ENCODE results near the gene CIZ1. TPM values are rescaled to one million over a fixed set of nuclear protein-coding genes. Genes with fewer than 3 reads are reported as not detected.

The CIZ1 gene
- total and polyA plus RNA-seq, 2 donors = 23.6 to 95.8 TPM

GRCh38 chr9:128206916-128207910 lies 15.8 kb upstream of the CIZ1 start:
- WGBS = 77% methylated on average over 15 of the region's 15 CpGs
- no peak for DNase-seq (ENCODE audit: extremely low spot score)
- H3K4me1 ChIP-seq (ENCODE audit: insufficient read depth) = no peaks in the 10 kb centered on the region
- H3K4me3 ChIP-seq (ENCODE audit: low read depth, low read length) = no peak overlapping the region
- no peaks in the 10 kb centered on the region for H3K36me3 ChIP-seq (ENCODE audit: insufficient read depth)
- H3K27ac ChIP-seq (ENCODE audit: low read depth) = no peak overlapping the region

DNA sequence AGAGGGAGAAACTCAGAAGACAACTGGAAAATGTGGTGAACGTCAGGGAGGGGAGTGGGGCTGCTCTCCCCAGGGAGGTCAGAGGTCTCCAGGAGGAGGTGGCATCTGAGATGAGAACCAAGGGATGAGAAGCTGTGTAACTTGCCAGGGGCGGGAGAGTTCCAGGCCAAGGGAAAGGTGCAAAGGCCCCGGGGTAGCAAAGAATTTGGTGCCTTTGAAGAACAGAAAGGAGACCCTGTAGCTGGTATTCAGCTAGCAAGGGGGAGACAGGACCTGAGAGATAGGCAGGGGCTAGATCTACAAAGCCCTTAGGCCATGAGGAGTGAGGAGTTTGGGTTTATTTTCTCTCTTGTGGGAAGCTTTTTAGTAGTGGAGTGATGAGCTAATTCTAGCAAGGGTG lies 15.1 kb upstream of the CIZ1 start:
- H3K27ac ChIP-seq (ENCODE audit: low read depth) = no peak overlapping the region
- 86% methylated on average over 3 of the region's 3 CpGs for WGBS
- H3K4me1 ChIP-seq (ENCODE audit: insufficient read depth) = no peaks in the 10 kb centered on the region

DNA sequence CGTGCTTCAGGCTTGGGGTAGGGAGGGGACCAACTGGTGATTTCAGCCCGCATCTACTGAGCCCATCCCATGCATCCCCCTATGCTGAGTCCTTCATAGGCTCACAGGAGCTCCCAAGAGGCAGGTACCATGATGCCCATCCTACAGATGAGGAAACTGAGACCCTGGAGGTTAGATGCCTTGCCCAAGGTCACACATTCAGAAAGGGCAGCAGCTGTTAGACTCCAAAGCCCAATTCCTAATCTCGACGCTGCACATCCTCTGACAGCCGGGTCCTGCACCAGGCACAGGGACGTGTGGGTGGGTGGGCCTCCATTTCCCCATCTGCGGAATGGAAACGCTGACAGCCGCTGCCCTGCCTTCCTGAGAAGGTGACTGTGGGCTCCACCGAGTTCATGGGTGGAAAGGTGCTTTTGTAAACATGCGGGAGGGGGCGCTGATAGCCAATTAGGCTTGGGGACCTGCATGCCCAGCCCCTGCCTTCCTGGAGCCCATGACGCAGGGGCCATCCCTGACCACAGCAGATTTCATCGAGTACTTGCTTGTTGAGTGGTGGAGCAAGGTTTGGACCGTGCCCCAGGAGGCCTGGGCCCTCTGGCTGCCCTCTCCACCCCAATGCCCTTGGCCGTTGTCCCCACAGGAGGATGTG lies 14.0 kb upstream of the CIZ1 start:
- no peaks in the 10 kb centered on the region for H3K36me3 ChIP-seq (ENCODE audit: insufficient read depth)
- no peaks in the 10 kb centered on the region for H3K4me1 ChIP-seq (ENCODE audit: insufficient read depth)
- DNase-seq (ENCODE audit: extremely low spot score) = no peak
- no peak overlapping the region for H3K27ac ChIP-seq (ENCODE audit: low read depth)
- WGBS = 86% methylated on average over 16 of the region's 16 CpGs
- no peak overlapping the region for H3K4me3 ChIP-seq (ENCODE audit: low read depth, low read length)

More for the DNA sequence above, 15.1 kb upstream of the CIZ1 start:
- Histone ChIP-seq H3K4me3 (ENCODE audit: low read depth, low read length) (no peak overlapping the region), H3K36me3 (ENCODE audit: insufficient read depth) (no peaks in the 10 kb centered on the region)
- no peak for DNase-seq (ENCODE audit: extremely low spot score)

GRCh38 chr9:128204858-128205257 lies 13.5 kb upstream of the CIZ1 start:
- no peaks in the 10 kb centered on the region for H3K36me3 ChIP-seq (ENCODE audit: insufficient read depth)
- DNase-seq (ENCODE audit: extremely low spot score) = no peak
- H3K27ac ChIP-seq (ENCODE audit: low read depth) = no peak overlapping the region
- H3K4me1 ChIP-seq (ENCODE audit: insufficient read depth) = no peaks in the 10 kb centered on the region
- no peak overlapping the region for H3K4me3 ChIP-seq (ENCODE audit: low read depth, low read length)
- 68% methylated on average over 7 of the region's 7 CpGs for WGBS

DNA sequence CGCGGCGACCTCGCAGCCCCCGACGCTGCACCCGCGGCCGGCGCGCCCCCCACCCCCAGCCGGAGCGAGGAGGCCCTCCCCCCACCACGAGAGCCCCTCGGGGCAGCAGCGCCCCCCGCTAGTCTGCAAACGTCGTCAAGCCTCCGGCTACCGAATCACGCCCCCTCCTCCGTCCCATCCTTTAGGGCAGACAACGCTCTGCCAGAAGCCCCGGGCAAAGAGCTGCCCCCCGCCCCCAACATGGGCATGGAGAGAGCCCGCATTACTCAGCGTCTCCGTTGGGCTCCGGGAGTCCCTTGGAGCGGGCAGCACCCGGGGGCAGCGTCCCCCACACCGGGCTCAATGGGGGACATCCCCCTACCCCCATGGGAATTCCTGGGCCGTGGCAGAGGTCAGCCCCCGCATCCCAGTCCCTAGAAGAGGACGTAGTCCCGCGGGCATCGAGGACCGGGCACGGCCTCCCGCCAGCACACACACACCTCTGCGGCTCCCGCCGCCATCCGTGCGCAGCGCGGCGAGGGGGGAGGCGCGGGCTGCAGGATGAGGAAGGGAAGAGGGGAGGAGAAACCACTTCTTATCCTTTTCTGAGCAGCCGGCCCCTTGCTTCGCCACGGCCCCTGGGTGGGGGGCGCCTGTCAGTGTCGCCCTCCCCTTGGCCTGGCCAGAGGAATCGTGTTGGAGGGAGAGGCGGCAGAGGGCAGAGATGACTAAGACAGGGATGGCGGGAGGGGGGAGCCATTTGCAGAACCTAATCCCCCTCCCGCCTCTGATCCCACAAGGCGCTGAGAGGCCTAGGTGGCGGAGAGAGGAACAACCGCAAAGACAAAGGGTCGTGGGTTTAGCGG lies 12.6 kb upstream of the CIZ1 start:
- no peak for DNase-seq (ENCODE audit: extremely low spot score)

GRCh38 chr9:128203024-128203706 lies 11.8 kb upstream of the CIZ1 start, which contains the start of gene DNM1:
TSS of gene DNM1 (plus strand) at chr9:128203379. CDS start at chr9:128203471, 92 bp downstream.
- Histone ChIP-seq H3K4me1 (ENCODE audit: insufficient read depth) (no peaks in the 10 kb centered on the region), H3K4me3 (ENCODE audit: low read depth, low read length) (peak within 1 kb of the TSS; percentile 64), H3K27ac (ENCODE audit: low read depth) (no peak within 1 kb of the TSS), H3K36me3 (ENCODE audit: insufficient read depth) (no peaks in the 10 kb centered on the region)
- under 1% methylated on average over 72 of the region's 72 CpGs for WGBS
- DNase-seq (ENCODE audit: extremely low spot score) = no peak

More for the DNA sequence above, 12.6 kb upstream of the CIZ1 start:
- Histone ChIP-seq H3K4me1 (ENCODE audit: insufficient read depth) (no peaks in the 10 kb centered on the region), H3K27ac (ENCODE audit: low read depth) (no peak overlapping the region), H3K4me3 (ENCODE audit: low read depth, low read length) (peak overlapping the region; percentile 64), H3K36me3 (ENCODE audit: insufficient read depth) (no peaks in the 10 kb centered on the region)
- WGBS = 2% methylated on average over 67 of the region's 67 CpGs

- Histone ChIP-seq H3K4me1 (ENCODE audit: insufficient read depth) (no peaks in the 10 kb centered on the region), H3K27ac (ENCODE audit: low read depth) (no peak overlapping the region)
Measured at GRCh38 chr9:128202648-128203023, 11.3 kb upstream of the CIZ1 start.

DNA sequence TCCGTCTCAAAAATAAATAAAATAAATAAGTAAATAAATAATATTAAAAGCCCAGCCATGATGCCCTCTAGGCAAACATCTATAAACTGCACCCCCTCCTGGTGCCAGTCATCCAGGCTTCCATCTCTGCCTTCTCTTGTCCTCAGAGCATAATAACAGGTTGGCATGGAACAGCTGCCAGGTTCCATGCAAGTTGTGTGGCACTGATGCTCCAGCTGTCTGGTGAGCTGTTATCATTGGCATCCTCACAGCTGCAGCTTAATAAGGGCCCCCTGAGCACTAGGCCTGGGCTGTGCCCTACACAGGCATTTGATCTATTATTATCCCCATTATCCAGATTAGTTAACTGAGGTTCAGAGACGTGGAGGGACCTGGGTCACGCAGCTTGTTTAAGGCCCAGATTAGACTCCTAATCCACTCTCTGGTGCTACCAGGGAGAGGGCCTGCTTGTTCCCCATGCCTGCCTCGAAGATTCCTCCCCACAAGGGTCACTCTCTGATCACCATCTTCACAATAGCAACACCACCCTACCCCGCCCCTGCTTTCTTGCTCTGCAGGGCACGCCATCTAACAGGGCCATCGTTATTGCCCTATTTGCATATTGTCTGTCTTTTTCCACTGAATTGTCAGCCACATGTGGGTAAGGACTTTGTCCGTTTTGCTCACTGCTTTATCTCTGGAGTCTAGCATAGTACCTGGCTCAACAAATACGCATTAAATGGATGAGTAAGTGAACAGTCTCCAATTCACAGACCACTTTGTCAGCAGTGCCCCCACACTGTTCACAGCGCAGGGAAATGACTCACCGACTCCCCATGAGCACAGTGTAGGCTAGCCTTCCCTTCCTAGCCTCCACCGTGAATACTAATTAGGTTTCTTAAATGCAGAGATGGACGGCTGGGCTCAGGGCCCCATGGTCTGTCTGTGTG lies 10.3 kb upstream of the CIZ1 start:
- DNase-seq (ENCODE audit: extremely low spot score) = no peak
- 84% methylated on average over 13 of the region's 13 CpGs for WGBS

More at GRCh38 chr9:128202648-128203023, 11.3 kb upstream of the CIZ1 start:
- 11% methylated on average over 2 of the region's 2 CpGs for WGBS
- H3K4me3 ChIP-seq (ENCODE audit: low read depth, low read length) = no peak overlapping the region
- H3K36me3 ChIP-seq (ENCODE audit: insufficient read depth) = no peaks in the 10 kb centered on the region
- DNase-seq (ENCODE audit: extremely low spot score) = no peak

GRCh38 chr9:128193469-128194096 lies 2.2 kb upstream of the CIZ1 start:
- Histone ChIP-seq H3K36me3 (ENCODE audit: insufficient read depth) (no peaks in the 10 kb centered on the region), H3K4me1 (ENCODE audit: insufficient read depth) (peaks cover under 1% of the 10 kb centered on the region), H3K4me3 (ENCODE audit: low read depth, low read length) (no peak overlapping the region), H3K27ac (ENCODE audit: low read depth) (peak overlapping the region; percentile 61)
- DNase-seq (ENCODE audit: extremely low spot score) = no peak
- 82% methylated on average over 14 of the region's 14 CpGs for WGBS

More for the DNA sequence above, 10.3 kb upstream of the CIZ1 start:
- Histone ChIP-seq H3K4me1 (ENCODE audit: insufficient read depth) (no peaks in the 10 kb centered on the region), H3K4me3 (ENCODE audit: low read depth, low read length) (no peak overlapping the region), H3K27ac (ENCODE audit: low read depth) (no peak overlapping the region), H3K36me3 (ENCODE audit: insufficient read depth) (no peaks in the 10 kb centered on the region)

DNA sequence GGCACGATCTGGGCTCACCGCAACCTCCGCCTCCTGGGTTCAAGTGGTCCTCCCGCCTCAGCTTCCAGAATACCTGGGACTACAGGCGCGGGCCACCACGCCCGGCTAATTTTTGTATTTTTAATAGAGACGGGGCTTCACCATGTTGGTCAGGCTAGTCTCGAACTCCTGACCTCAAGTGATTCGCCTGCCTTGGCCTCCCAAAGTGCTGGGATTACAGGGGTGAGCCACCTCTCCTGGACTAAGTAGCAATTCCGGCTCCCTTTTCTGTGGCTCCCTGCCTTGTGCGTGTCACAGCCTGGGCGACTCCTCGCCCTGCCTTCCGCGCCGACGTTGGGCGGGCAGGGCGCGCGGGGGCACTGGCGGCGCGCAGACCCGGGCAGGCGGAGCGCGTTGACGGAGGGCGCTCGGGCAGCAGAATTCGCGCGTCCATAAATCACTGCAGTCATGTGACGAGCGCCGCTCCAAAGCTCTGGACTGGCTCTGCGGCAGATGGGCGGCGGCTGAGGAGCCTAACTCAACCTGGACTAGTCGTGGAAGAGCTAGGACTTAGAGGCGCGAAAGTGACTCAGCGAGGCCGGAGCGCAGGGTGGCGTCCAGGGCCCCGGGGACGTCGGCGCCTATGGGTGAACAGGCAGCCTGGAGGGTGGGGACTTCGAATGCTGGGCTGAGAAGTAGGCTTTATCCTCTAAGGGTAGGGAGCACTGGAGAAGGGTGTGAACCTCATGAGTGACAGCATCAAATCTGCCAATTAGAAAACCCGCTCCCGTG lies 1.4 kb upstream of the CIZ1 start:
- Histone ChIP-seq H3K27ac (ENCODE audit: low read depth) (peak overlapping the region; percentile 61), H3K4me3 (ENCODE audit: low read depth, low read length) (no peak overlapping the region), H3K36me3 (ENCODE audit: insufficient read depth) (no peaks in the 10 kb centered on the region), H3K4me1 (ENCODE audit: insufficient read depth) (peaks cover 3% of the 10 kb centered on the region)
- peak; percentile 76 for DNase-seq (ENCODE audit: extremely low spot score)
- 14% methylated on average over 56 of the region's 56 CpGs for WGBS
